K562 (cell line): ENCODE results near the gene ANKRD24. TPM values are rescaled to one million over a fixed set of nuclear protein-coding genes. Genes with fewer than 3 reads are reported as not detected.

Source experiments
- AFF1 ChIP-seq, 2 experiments: fragments of 450-650 bp; IDR thresholded peaks; 2 replicates each; pipeline ENCODE4 v1.6.1; 2018; ENCODE audit warnings: mild to moderate bottlenecking in 2 of 2, low read depth in 1 of 2; ENCODE audit not compliant: partially characterized antibody in 2 of 2
- FOXA1 ChIP-seq: fragments of 450-650 bp; IDR thresholded peaks from 2 replicates; pipeline ENCODE4 v1.6.1; 2016; ENCODE audit warnings: mild to moderate bottlenecking, borderline replicate concordance
- HMG20A ChIP-seq: fragments of 450-650 bp; formaldehyde crosslinking; conservative IDR thresholded peaks from 2 replicates; pipeline ENCODE4 v1.4.0; 2020; ENCODE audit warnings: mild to moderate bottlenecking, mixed read lengths
- HNRNPK ChIP-seq: fragments of 200-400 bp; formaldehyde crosslinking; IDR thresholded peaks from one replicate; pipeline ENCODE4 v1.6.1; 2018; ENCODE audit warnings: mild to moderate bottlenecking, low read depth, low read length; ENCODE audit not compliant: poor library complexity, severe bottlenecking
- HNRNPL ChIP-seq: fragments of 200-400 bp; formaldehyde crosslinking; IDR thresholded peaks from 2 replicates; pipeline ENCODE4 v1.6.1; 2017; ENCODE audit warnings: low read depth, mild to moderate bottlenecking, low read length
- IRF1 ChIP-seq: sonication (generic); formaldehyde crosslinking; IDR thresholded peaks from 2 replicates; pipeline ENCODE4 v1.8.0; 2022; ENCODE audit warnings: missing genetic modification reagents, mild to moderate bottlenecking, borderline replicate concordance
- MAFG ChIP-seq: fragments of 450-650 bp; conservative IDR thresholded peaks from 2 replicates; pipeline ENCODE4 v1.6.1; 2016; ENCODE audit warnings: missing genetic modification characterization, missing compliant biosample characterization
- NFE2L1 ChIP-seq: fragments of 450-650 bp; IDR thresholded peaks from 2 replicates; pipeline ENCODE4 v1.6.1; 2016; ENCODE audit warnings: missing genetic modification characterization, low read depth, mild to moderate bottlenecking, missing compliant biosample characterization, moderate library complexity, borderline replicate concordance
- NR3C1 ChIP-seq: sonication (generic); formaldehyde crosslinking; IDR thresholded peaks from 2 replicates; pipeline ENCODE4 v1.8.1; 2022; ENCODE audit warnings: missing genetic modification reagents
- POLR2B ChIP-seq: fragments of 450-650 bp; IDR thresholded peaks from 2 replicates; pipeline ENCODE4 v1.6.1; 2018; ENCODE audit warnings: low read depth; ENCODE audit not compliant: partially characterized antibody
- POLR3A ChIP-seq: IDR thresholded peaks from 2 replicates; pipeline ENCODE4 v1.6.1; 2011; ENCODE audit warnings: borderline replicate concordance, mild to moderate bottlenecking, moderate library complexity; ENCODE audit not compliant: insufficient read length, insufficient read depth; ENCODE audit errors: extremely low read depth
- POLR3G ChIP-seq: IDR thresholded peaks from 2 replicates; pipeline ENCODE4 v1.6.1; 2011; ENCODE audit not compliant: insufficient read length, insufficient replicate concordance; ENCODE audit errors: extremely low read depth
- PPARD ChIP-seq: fragments of 250-450 bp; sonication (Bioruptor Pico); IDR thresholded peaks from 2 replicates; pipeline ENCODE4 v1.8.0; 2022; ENCODE audit warnings: inconsistent platforms, mild to moderate bottlenecking, moderate library complexity
- RFX5 ChIP-seq: IDR thresholded peaks from 2 replicates; pipeline ENCODE4 v1.6.1; 2011; ENCODE audit warnings: low read depth, mild to moderate bottlenecking, improper control_type of control experiment, low read length
- SMAD1 ChIP-seq: fragments of 150-350 bp; IDR thresholded peaks from 2 replicates; pipeline ENCODE4 v1.6.1; 2014; ENCODE audit warnings: low read length, low read depth; ENCODE audit not compliant: partially characterized antibody
- TBL1XR1 ChIP-seq, 2 experiments: IDR thresholded peaks; 2 replicates each; pipeline ENCODE4 v1.6.1; 2012; ENCODE audit warnings: improper control_type of control experiment in 2 of 2, low read length in 2 of 2, mild to moderate bottlenecking in 1 of 2
- USF2 ChIP-seq: sonication (generic); formaldehyde crosslinking; IDR thresholded peaks from 2 replicates; pipeline ENCODE4 v1.5.0; 2020; ENCODE audit warnings: missing genetic modification reagents
- ZHX1 ChIP-seq: fragments of 150-350 bp; conservative IDR thresholded peaks from 2 replicates; pipeline ENCODE4 v1.6.1; 2014; ENCODE audit warnings: low read length
- ZNF347 ChIP-seq: fragments of 450-650 bp; formaldehyde crosslinking; IDR thresholded peaks from 2 replicates; pipeline ENCODE4 v1.4.0; 2020; ENCODE audit warnings: low read depth, mild to moderate bottlenecking, moderate library complexity
- polyA plus RNA-seq, 8 experiments: library from polyadenylated mRNA; depleted of rRNA in 4 of 8; stranded (reverse) in 5 of 8; unstranded in 3 of 8; fragments of >200 nt; fragmentation: Nextera tagmentation in 2 of 8; fragmentation: Illumina TruSeq in 1 of 8; extraction: Ambion mirVana in 2 of 8; extraction: Trizol in 1 of 8; gene quantifications; 2 replicates each; pipeline versions ENCODE4 v1.2.1 to v1.2.3, GENCODE V29; 2011 to 2014; ENCODE audit warnings: inconsistent platforms in 1 of 8, missing spikeins in 1 of 8
- total RNA-seq, 7 experiments: library from RNA; depleted of rRNA in 6 of 7; stranded (reverse); fragments of >200 nt in 6 of 7; fragmentation: Illumina TruSeq in 2 of 7; extraction: Trizol in 2 of 7; gene quantifications; 2 replicates each; pipeline versions ENCODE4 v1.2.1 to v1.2.3, GENCODE V29; 2011 to 2021; ENCODE audit warnings: low replicate concordance in 1 of 7

The ANKRD24 gene
- total and polyA plus RNA-seq, 9 of the 15 experiments (the other 6 are each of a cell fraction or from before 2014, with no cell fraction given) = 0.07 to 0.12 (median 0.09) TPM; not detected in 5

GRCh38 chr19:4182084-4182810 is at the start of gene ANKRD24, which contains the start of gene SIRT6 (continued):
- TF ChIP-seq ZHX1 = no peak
- TF ChIP-seq POLR2B = peak; percentile 73
- no peak for TF ChIP-seq HNRNPK
- TF ChIP-seq ZNF347 = no peak
- no peak for TF ChIP-seq FOXA1
- TF ChIP-seq PPARD (CRISPR knock-in tag) = no peak
- TF ChIP-seq NFE2L1 (tag) = no peak
- TF ChIP-seq POLR3G = no peak
- no peak for TF ChIP-seq IRF1 (CRISPR knock-in tag)
- no peak for TF ChIP-seq POLR3A
- TF ChIP-seq NR3C1 (CRISPR knock-in tag) = no peak
- no peak for TF ChIP-seq HNRNPL
- TF ChIP-seq AFF1 (IDR thresholded peaks at IDR 0.05; ENCODE audit: low read depth in 1 of 2, partially characterized antibody in 2 of 2) = no peak
- TF ChIP-seq MAFG (tag) = no peak
- TF ChIP-seq RFX5 = no peak
- TF ChIP-seq SMAD1 = peak; percentile 53
- TF ChIP-seq HMG20A = no peak
- no peak for TF ChIP-seq USF2 (CRISPR knock-in tag)
- peak in 1 of 2 experiments; percentile 40; a peak in 1 of 4 replicates for TF ChIP-seq TBL1XR1 (IDR thresholded peaks at IDR 0.05; ENCODE audit: low read length in 2 of 2)
